Cortex of kidney (tissue), 1 donor: Measurements from ENCODE around the gene KMT2C.
"Not testable (repeated sequence)": the region's sequence is repeated elsewhere in the genome, so short reads cannot be mapped to it uniquely, and the experiment has no call there.

Source experiments
- DNase-seq: peaks from one replicate; lab custom pipeline; 2025; lab: John Stamatoyannopoulos, UW

The KMT2C gene

GRCh38 chr7:152402384-152403250, 33.2 kb downstream of the KMT2C start:
- DNase-seq: no peak

- DNase-seq: no peak
Measured at GRCh38 chr7:152399344-152399743, 36.5 kb downstream of the KMT2C start.

- no peak for DNase-seq
Measured at GRCh38 chr7:152395112-152395511, 40.7 kb downstream of the KMT2C start.

- not testable (repeated sequence) for DNase-seq
Measured at GRCh38 chr7:152394214-152394613, 41.6 kb downstream of the KMT2C start.

- DNase-seq: no peak
Measured at GRCh38 chr7:152392254-152392653, 43.5 kb downstream of the KMT2C start.

GRCh38 chr7:152386136-152386764, 49.6 kb downstream of the KMT2C start:
- not testable (repeated sequence) for DNase-seq

- not testable (repeated sequence) for DNase-seq
Measured at GRCh38 chr7:152384235-152385200, 51.3 kb downstream of the KMT2C start.

GRCh38 chr7:152383341-152384234, 52.2 kb downstream of the KMT2C start:
- no peak for DNase-seq

GRCh38 chr7:152382244-152382643, 53.6 kb downstream of the KMT2C start:
- no peak for DNase-seq

GRCh38 chr7:152380931-152381578, 54.7 kb downstream of the KMT2C start:
- not testable (repeated sequence) for DNase-seq

GRCh38 chr7:152378497-152378896, 57.3 kb downstream of the KMT2C start:
- not testable (repeated sequence) for DNase-seq

- DNase-seq: not testable (repeated sequence)
Measured at GRCh38 chr7:152376716-152377484, 58.9 kb downstream of the KMT2C start.

GRCh38 chr7:152370297-152370696, 65.5 kb downstream of the KMT2C start:
- no peak for DNase-seq

GRCh38 chr7:152369518-152369917, 66.3 kb downstream of the KMT2C start:
- DNase-seq: no peak

- DNase-seq: no peak
Measured at GRCh38 chr7:152367170-152367569, 68.6 kb downstream of the KMT2C start.

GRCh38 chr7:152366662-152367061, 69.1 kb downstream of the KMT2C start:
- no peak for DNase-seq

- no peak for DNase-seq
Measured at GRCh38 chr7:152365982-152366603, 69.7 kb downstream of the KMT2C start.

- no peak for DNase-seq
Measured at GRCh38 chr7:152363798-152364197, 72.0 kb downstream of the KMT2C start.
